HEK293 (cell line): ENCODE results near the gene BRWD1.

Experiments used
- CTCF ChIA-PET: fragments of 350-600 bp; formaldehyde crosslinking; extraction: SDS; loops from one replicate; lab custom pipeline; 2021; ENCODE audit warnings: antibody characterized with exemption; lab: Yijun Ruan, JAX
- POLR2A ChIA-PET: fragments of 300-600 bp; formaldehyde crosslinking; extraction: SDS; loops from one replicate; lab custom pipeline; 2020; ENCODE audit warnings: antibody characterized with exemption, inconsistent platforms; lab: Yijun Ruan, JAX
- H3K27ac ChIP-seq: fragments of 200-500 bp; sonication (Bioruptor generic); 2 replicates; pipeline ENCODE4 v1.5.1; 2014; ENCODE audit warnings: low read depth, low read length, control low read depth, inconsistent platforms; ENCODE audit errors: extremely low read depth
- H3K36me3 ChIP-seq, 2 experiments: fragments of 200-500 bp in 1 of 2; sonication (Bioruptor generic) in 1 of 2; 1 replicate in 1 of 2; 2 replicates in 1 of 2; pipeline ENCODE4 v1.5.1; 2014 to 2017; ENCODE audit warnings: inconsistent platforms in 2 of 2, low read length in 2 of 2; ENCODE audit not compliant: control insufficient read depth in 2 of 2, insufficient read depth in 1 of 2
- H3K4me1 ChIP-seq: fragments of 200-500 bp; sonication (Bioruptor generic); 2 replicates; pipeline ENCODE4 v1.5.1; 2014; ENCODE audit warnings: mild to moderate bottlenecking, low read length, inconsistent platforms; ENCODE audit not compliant: control insufficient read depth, insufficient read depth
- H3K4me3 ChIP-seq: 2 replicates; pipeline ENCODE4 v1.5.1; 2011; ENCODE audit warnings: low read depth, mild to moderate bottlenecking, control low read depth, low read length, moderate library complexity
- H3K9me3 ChIP-seq: fragments of 200-500 bp; sonication (Bioruptor generic); 2 replicates; pipeline ENCODE4 v1.5.1; 2014; ENCODE audit warnings: low read depth, low read length, inconsistent platforms; ENCODE audit not compliant: control insufficient read depth, insufficient read depth
- FEZF1 ChIP-seq: fragments of 450-650 bp; formaldehyde crosslinking; IDR thresholded peaks from 2 replicates; pipeline ENCODE4 v1.5.1; 2016; ENCODE audit warnings: missing biosample characterization, missing genetic modification characterization
- GLI4 ChIP-seq: fragments of 450-650 bp; formaldehyde crosslinking; IDR thresholded peaks from 2 replicates; pipeline ENCODE4 v1.5.1; 2016; ENCODE audit warnings: missing biosample characterization, missing genetic modification characterization
- KLF8 ChIP-seq: fragments of 450-650 bp; formaldehyde crosslinking; IDR thresholded peaks from 2 replicates; pipeline ENCODE4 v1.5.1; 2016; ENCODE audit warnings: missing biosample characterization, missing genetic modification characterization
- PRDM1 ChIP-seq: fragments of 450-650 bp; formaldehyde crosslinking; IDR thresholded peaks from 2 replicates; pipeline ENCODE4; 2016; ENCODE audit warnings: missing biosample characterization, missing genetic modification characterization
- SCRT2 ChIP-seq: fragments of 450-650 bp; formaldehyde crosslinking; IDR thresholded peaks from 2 replicates; pipeline ENCODE4 v1.5.1; 2016; ENCODE audit warnings: missing biosample characterization, missing genetic modification characterization
- SP7 ChIP-seq: fragments of 450-650 bp; formaldehyde crosslinking; IDR thresholded peaks from 2 replicates; pipeline ENCODE4 v1.5.1; 2016; ENCODE audit warnings: missing biosample characterization, missing genetic modification characterization
- ZBTB17 ChIP-seq: fragments of 450-650 bp; formaldehyde crosslinking; IDR thresholded peaks from 2 replicates; pipeline ENCODE4 v1.5.1; 2016; ENCODE audit warnings: missing biosample characterization, missing genetic modification characterization
- ZIC2 ChIP-seq: fragments of 450-650 bp; formaldehyde crosslinking; IDR thresholded peaks from 2 replicates; pipeline ENCODE4 v1.5.1; 2016; ENCODE audit warnings: missing biosample characterization, missing genetic modification characterization
- ZNF10 ChIP-seq: fragments of 450-650 bp; formaldehyde crosslinking; IDR thresholded peaks from 2 replicates; pipeline ENCODE4 v1.5.1; 2017; ENCODE audit warnings: missing biosample characterization, missing genetic modification characterization
- ZNF112 ChIP-seq: fragments of 450-650 bp; formaldehyde crosslinking; IDR thresholded peaks from 2 replicates; pipeline ENCODE4 v1.5.0; 2017; ENCODE audit warnings: missing biosample characterization, missing genetic modification characterization
- ZNF132 ChIP-seq: fragments of 450-650 bp; formaldehyde crosslinking; IDR thresholded peaks from 2 replicates; pipeline ENCODE4 v1.5.1; 2017; ENCODE audit warnings: missing biosample characterization, missing genetic modification characterization, borderline replicate concordance
- ZNF133 ChIP-seq: fragments of 450-650 bp; formaldehyde crosslinking; IDR thresholded peaks from 2 replicates; pipeline ENCODE4 v1.5.1; 2016; ENCODE audit warnings: missing biosample characterization, missing genetic modification characterization
- ZNF146 ChIP-seq: fragments of 450-650 bp; formaldehyde crosslinking; IDR thresholded peaks from 2 replicates; pipeline ENCODE4 v1.5.1; 2016; ENCODE audit warnings: missing biosample characterization, missing genetic modification characterization
- ZNF18 ChIP-seq: fragments of 450-650 bp; formaldehyde crosslinking; IDR thresholded peaks from 2 replicates; pipeline ENCODE4 v1.5.1; 2016; ENCODE audit warnings: missing biosample characterization, missing genetic modification characterization
- ZNF302 ChIP-seq: fragments of 450-650 bp; formaldehyde crosslinking; IDR thresholded peaks from 2 replicates; pipeline ENCODE4 v1.5.1; 2016; ENCODE audit warnings: missing biosample characterization, missing genetic modification characterization, low read depth
- ZNF391 ChIP-seq: fragments of 450-650 bp; formaldehyde crosslinking; IDR thresholded peaks from 2 replicates; pipeline ENCODE4 v1.5.1; 2016; ENCODE audit warnings: low read depth, missing biosample characterization, missing genetic modification characterization, borderline replicate concordance
- ZNF558 ChIP-seq: fragments of 450-650 bp; formaldehyde crosslinking; IDR thresholded peaks from 2 replicates; pipeline ENCODE4 v1.5.1; 2016; ENCODE audit warnings: missing biosample characterization, missing genetic modification characterization
- ZNF645 ChIP-seq: fragments of 450-650 bp; formaldehyde crosslinking; IDR thresholded peaks from 2 replicates; pipeline ENCODE4; 2016; ENCODE audit warnings: missing biosample characterization, missing genetic modification characterization
- ZNF660 ChIP-seq: fragments of 450-650 bp; IDR thresholded peaks from 2 replicates; pipeline ENCODE4 v1.5.1; 2018; ENCODE audit warnings: missing biosample characterization, mild to moderate bottlenecking, missing genetic modification characterization
- ZNF776 ChIP-seq: fragments of 450-650 bp; formaldehyde crosslinking; IDR thresholded peaks from 2 replicates; pipeline ENCODE4 v1.5.0; 2017; ENCODE audit warnings: missing biosample characterization, missing genetic modification characterization, borderline replicate concordance

BRWD1 gene

DNA sequence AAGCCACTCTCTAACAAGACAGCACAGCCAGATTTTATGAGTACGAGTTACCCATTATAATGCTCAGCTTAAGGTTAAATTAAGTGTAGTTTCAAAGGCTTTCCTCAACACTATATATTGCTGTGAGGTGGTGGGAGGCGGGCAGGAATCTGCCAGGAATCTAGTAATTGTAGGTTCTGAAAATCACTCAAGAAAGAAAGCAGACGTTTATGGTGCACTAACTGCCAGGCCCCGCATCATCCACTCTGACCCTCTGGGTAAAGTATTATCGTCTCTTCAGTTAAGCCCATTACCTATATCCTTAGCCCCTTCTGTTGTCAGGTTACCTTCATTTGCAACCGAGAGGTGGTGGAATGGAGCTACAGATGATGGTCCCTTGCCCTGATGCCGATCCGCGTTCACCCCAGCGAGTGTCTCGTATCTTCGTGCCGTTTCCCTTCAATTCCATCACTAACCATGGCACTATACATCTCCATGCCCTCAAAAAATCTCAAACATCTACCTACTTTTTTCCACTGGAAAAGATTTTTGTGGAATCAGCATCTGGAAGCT lies 23.1 kb upstream of the BRWD1 start:
- H3K4me3 ChIP-seq: no peak overlapping the region
- peaks cover 5% of the 10 kb centered on the region; the same call in 1 of the 2 replicates for H3K4me1 ChIP-seq
- TF ChIP-seq ZNF391 (tag by site-specific recombination) (no peak), SP7 (tag by site-specific recombination) (peak; percentile 78)
- TF ChIP-seq, all 188 proteins: peak for 1
- ChIA-PET POLR2A (interaction anchor here (0.7 kb wide), 1 partner anchor 23 kb away, joined by 9 read pairs; the partner anchor contains the start of gene BRWD1), CTCF (no interaction called here)
- Histone ChIP-seq H3K27ac (no peak overlapping the region), H3K9me3 (no peaks in the 10 kb centered on the region), H3K36me3 (peaks cover 4 to 9% of the 10 kb centered on the region in 2 experiments; a peak in 2 of 3 replicates)

DNA sequence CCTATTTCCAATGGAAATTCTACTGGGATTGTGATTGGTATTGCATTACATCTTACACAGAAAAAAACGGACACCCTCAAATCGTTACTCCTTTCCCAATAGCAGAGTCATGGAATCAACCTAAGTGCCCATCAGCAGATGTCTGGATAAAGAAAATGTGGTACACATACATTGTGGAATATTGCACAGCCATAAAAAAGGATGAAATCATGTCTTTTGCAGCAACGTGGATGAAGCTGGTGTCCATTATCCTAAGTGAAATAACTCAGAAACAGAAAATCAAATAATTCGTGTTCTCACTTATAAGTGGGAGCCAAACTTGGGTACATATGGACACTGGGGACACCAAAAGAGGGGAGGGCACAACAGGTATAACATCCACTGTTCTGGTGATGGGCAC lies 21.2 kb upstream of the BRWD1 start:
- TF ChIP-seq ZNF391 (tag by site-specific recombination) (no peak), ZNF146 (tag by site-specific recombination) (peak; percentile 83)
- Histone ChIP-seq H3K4me3 (no peak overlapping the region), H3K4me1 (peaks cover 5% of the 10 kb centered on the region; the same call in 1 of the 2 replicates), H3K36me3 (no peaks in the 10 kb centered on the region; a peak in 1 of 3 replicates), H3K9me3 (no peaks in the 10 kb centered on the region), H3K27ac (no peak overlapping the region)
- ChIA-PET CTCF (no interaction called here), POLR2A (interaction anchor here (0.7 kb wide), 1 partner anchor 95 kb away, joined by 3 read pairs; no protein-coding TSS in a partner anchor)

- no peak overlapping the region for H3K27ac ChIP-seq
- TF ChIP-seq PRDM1 (tag by site-specific recombination) (peak; percentile 51; the same call in 1 of the 2 replicates), ZIC2 (tag by site-specific recombination) (peak; percentile 36), ZNF776 (tag by site-specific recombination) (no peak), FEZF1 (tag by site-specific recombination) (no peak), ZNF10 (tag by site-specific recombination) (peak; percentile 49; the same call in 1 of the 2 replicates)
- TF ChIP-seq, all 188 proteins: peak for 3
- H3K4me1 ChIP-seq: peaks cover 5% of the 10 kb centered on the region; the same call in 1 of the 2 replicates
- H3K4me3 ChIP-seq: no peak overlapping the region
- no peaks in the 10 kb centered on the region for H3K36me3 ChIP-seq
- POLR2A ChIA-PET: interaction anchor here (1.0 to 4.2 kb wide), 2 partner anchors 16 to 19 kb away, joined by 3 to 17 read pairs; partner anchors contain the start of gene BRWD1
- no peaks in the 10 kb centered on the region for H3K9me3 ChIP-seq
- CTCF ChIA-PET: no interaction called here
Measured at GRCh38 chr21:39332175-39332574, 18.7 kb upstream of the BRWD1 start.

DNA sequence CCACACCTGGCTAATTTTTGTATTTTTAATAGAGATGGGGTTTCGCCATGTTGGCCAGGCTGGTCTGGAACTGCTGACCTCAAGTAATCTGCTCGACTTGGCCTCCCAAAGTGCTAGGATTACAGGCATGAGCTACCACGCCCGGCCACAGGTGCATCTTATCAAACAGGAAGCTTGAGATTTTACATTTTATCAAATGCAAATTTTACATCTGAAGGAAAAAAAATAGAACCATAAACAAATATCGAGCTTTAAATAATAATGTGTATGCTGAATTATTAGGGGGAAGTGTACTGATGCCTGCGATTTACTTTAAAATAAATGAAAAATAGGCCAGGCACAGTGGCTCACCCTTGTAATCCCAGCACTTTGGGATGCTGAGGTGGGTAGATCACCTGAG lies 16.6 kb upstream of the BRWD1 start:
- Histone ChIP-seq H3K36me3 (no peaks in the 10 kb centered on the region), H3K9me3 (no peaks in the 10 kb centered on the region), H3K27ac (no peak overlapping the region), H3K4me1 (peaks cover 5% of the 10 kb centered on the region; the same call in 1 of the 2 replicates), H3K4me3 (no peak overlapping the region)
- POLR2A ChIA-PET: interaction anchor here (1.0 to 4.2 kb wide), 3 partner anchors 16 to 58 kb away, joined by 4 to 17 read pairs (median 5); partner anchors contain the start of gene BRWD1
- CTCF ChIA-PET: interaction anchor here (0.6 kb wide), 1 partner anchor 16 kb away, joined by 4 read pairs; no protein-coding TSS in a partner anchor
- TF ChIP-seq ZNF660 (tag by site-specific recombination) (no peak), SCRT2 (no peak), GLI4 (tag by site-specific recombination) (no peak), KLF8 (tag by site-specific recombination) (no peak), ZNF133 (tag by site-specific recombination) (no peak), ZNF645 (tag by site-specific recombination) (no peak), ZNF112 (no peak), ZNF132 (tag by site-specific recombination) (no peak), ZBTB17 (tag by site-specific recombination) (no peak), ZNF18 (tag by site-specific recombination) (no peak), ZNF558 (no peak), ZNF302 (no peak)
